ENCODE data around the gene LAMTOR2. TPM values are rescaled to one million over a fixed set of nuclear protein-coding genes. Genes with fewer than 3 reads are reported as not detected.

Gene LAMTOR2
- total RNA-seq, 4 donors from 2014 or later, result 17.3 to 97.6 (median 38.1) TPM

GRCh38 chr1:156104861-156105832 lies 50.6 kb downstream of the LAMTOR2 start:
- no peaks in the 10 kb centered on the region for H3K9me3 ChIP-seq
- no peaks in the 10 kb centered on the region for H3K36me3 ChIP-seq
- no peaks in the 10 kb centered on the region for H3K27me3 ChIP-seq
- H3K27ac ChIP-seq, result peak overlapping the region; percentile 93 to 99
- H3K4me3 ChIP-seq, result peak overlapping the region in 1 of 2 donors; percentile 20
- intact Hi-C loops (cut with DNase I; ENCODE audit: low total_unique reads), result no loop called here
- H3K4me1 ChIP-seq, result peaks cover 24 to 39% of the 10 kb centered on the region in 2 donors
- no peak for TF ChIP-seq POLR2A (IDR thresholded peaks at IDR 0.05)
- DNase-seq, result peak in 1 of 2 donors; percentile 66

GRCh38 chr1:156106624-156107488 lies 52.3 kb downstream of the LAMTOR2 start:
- Histone ChIP-seq H3K9me3 (no peaks in the 10 kb centered on the region), H3K4me1 (peaks cover 24 to 39% of the 10 kb centered on the region in 2 donors), H3K4me3 (peak overlapping the region; percentile 9 to 50), H3K27me3 (no peaks in the 10 kb centered on the region), H3K36me3 (no peaks in the 10 kb centered on the region), H3K27ac (peak overlapping the region; percentile 93 to 99)
- intact Hi-C loops (cut with DNase I; ENCODE audit: low total_unique reads), result no loop called here
- DNase-seq, result no peak
- TF ChIP-seq CTCF (IDR thresholded peaks at IDR 0.05) (no peak), POLR2A (IDR thresholded peaks at IDR 0.05) (no peak)

GRCh38 chr1:156108057-156108456 lies 53.5 kb downstream of the LAMTOR2 start:
- TF ChIP-seq POLR2A (IDR thresholded peaks at IDR 0.05) (no peak), CTCF (IDR thresholded peaks at IDR 0.05) (no peak)
- Histone ChIP-seq H3K4me3 (no peak overlapping the region), H3K9me3 (no peaks in the 10 kb centered on the region), H3K27me3 (no peaks in the 10 kb centered on the region), H3K4me1 (peaks cover 24 to 28% of the 10 kb centered on the region in 2 donors), H3K36me3 (no peaks in the 10 kb centered on the region), H3K27ac (peak overlapping the region; percentile 93 to 99)
- intact Hi-C loops (cut with DNase I; ENCODE audit: low total_unique reads), result no loop called here
- no peak for DNase-seq

Other genes starting within 250 kb of the LAMTOR2 start
- gene GON4L, start 197.6 kb upstream of the LAMTOR2 start, total RNA-seq, result 10 to 100 TPM; 49.7 to 93.8 (median 51.9) TPM
- gene SYT11, start 195.2 kb upstream of the LAMTOR2 start, total RNA-seq, result 10 to 100 TPM; 12.8 to 70.5 (median 24.3) TPM
- 10 to 100 TPM; 12.8 to 65.6 (median 41.8) TPM for gene RIT1, start 143.4 kb upstream of the LAMTOR2 start, total RNA-seq
- gene KHDC4, start 120.4 kb upstream of the LAMTOR2 start, total RNA-seq, result 100 to 1,000 TPM in 1 of 4 donors, 10 to 100 TPM in 3; 28.8 to 139 (median 64.2) TPM
- not detected for gene RXFP4, start 113.1 kb upstream of the LAMTOR2 start, total RNA-seq
- 100 to 1,000 TPM in 1 of 4 donors, 10 to 100 TPM in 3; 59.4 to 178 (median 72.8) TPM for gene ARHGEF2, start 76.2 kb upstream of the LAMTOR2 start, total RNA-seq
- 100 to 1,000 TPM in 3 of 4 donors, 10 to 100 TPM in 1; 97.6 to 474 (median 227) TPM for gene SSR2, start 33.8 kb upstream of the LAMTOR2 start, total RNA-seq
- gene UBQLN4, start 984 bp upstream of the LAMTOR2 start, total RNA-seq, result 10 to 100 TPM in 2 of 4 donors, 1 to 10 TPM in 2; 2.6 to 47.0 (median 12.8) TPM
- 1 to 10 TPM in 2 of 4 donors, not detected in 2; 5.0 to 5.5 TPM for gene RAB25, start 6.4 kb downstream of the LAMTOR2 start, total RNA-seq
- 10 to 100 TPM in 1 of 4 donors, 1 to 10 TPM in 1, under 1 TPM in 2; 0.29 to 13.3 (median 2.0) TPM for gene MEX3A, start 27.7 kb downstream of the LAMTOR2 start, total RNA-seq
- gene LMNA, start 59.9 kb downstream of the LAMTOR2 start, total RNA-seq, result 100 to 1,000 TPM; 245 to 533 (median 373) TPM
- gene SEMA4A, start 98.8 kb downstream of the LAMTOR2 start, total RNA-seq, result 1 to 10 TPM in 3 of 4 donors, not detected in 1; 3.1 to 8.2 (median 4.1) TPM
- 10 to 100 TPM in 2 of 4 donors, 1 to 10 TPM in 2; 5.9 to 26.9 (median 11.1) TPM for gene SLC25A44, start 139.3 kb downstream of the LAMTOR2 start, total RNA-seq
- gene PMF1, start 158.2 kb downstream of the LAMTOR2 start, total RNA-seq, result 10 to 100 TPM; 45.2 to 61.3 (median 46.0) TPM
- gene BGLAP, start 187.4 kb downstream of the LAMTOR2 start, total RNA-seq, result 1 to 10 TPM in 1 of 4 donors, under 1 TPM in 2, not detected in 1; 0.29 to 4.2 (median 0.90) TPM
- gene PAQR6, start 193.3 kb downstream of the LAMTOR2 start, total RNA-seq, result 1 to 10 TPM in 2 of 4 donors, under 1 TPM in 1, not detected in 1; 0.51 to 1.2 (median 1.1) TPM
- gene SMG5, start 228.0 kb downstream of the LAMTOR2 start, total RNA-seq, result 10 to 100 TPM in 3 of 4 donors, 1 to 10 TPM in 1; 8.8 to 68.8 (median 39.0) TPM
- 1 to 10 TPM in 2 of 4 donors, under 1 TPM in 2; 0.26 to 2.7 (median 1.5) TPM for gene TMEM79, start 229.5 kb downstream of the LAMTOR2 start, total RNA-seq
- gene GLMP, start 240.9 kb downstream of the LAMTOR2 start, total RNA-seq, result 10 to 100 TPM; 23.8 to 31.1 (median 27.7) TPM
- gene VHLL, start 244.5 kb downstream of the LAMTOR2 start, total RNA-seq, result not detected

Data from uterus (tissue), 4 donors.